HG02678 (cell line): ENCODE results near the gene SCAANT1.
A peak's percentile ranks its signal among the peaks of the same experiment; 100 is the strongest.

Source experiments
- ATAC-seq: cut with Tn5 transposase; IDR thresholded peaks from one replicate; pipeline ENCODE4 v1.9.1; 2021; ENCODE audit warnings: mild to moderate bottlenecking, moderate library complexity; ENCODE audit not compliant: unreplicated experiment

Gene SCAANT1

GRCh38 chr3:63934041-63934866 is 22.1 kb upstream of the SCAANT1 start:
- no peak for ATAC-seq

GRCh38 chr3:63933459-63933858 is 21.3 kb upstream of the SCAANT1 start:
- ATAC-seq, result peak; percentile 49

DNA sequence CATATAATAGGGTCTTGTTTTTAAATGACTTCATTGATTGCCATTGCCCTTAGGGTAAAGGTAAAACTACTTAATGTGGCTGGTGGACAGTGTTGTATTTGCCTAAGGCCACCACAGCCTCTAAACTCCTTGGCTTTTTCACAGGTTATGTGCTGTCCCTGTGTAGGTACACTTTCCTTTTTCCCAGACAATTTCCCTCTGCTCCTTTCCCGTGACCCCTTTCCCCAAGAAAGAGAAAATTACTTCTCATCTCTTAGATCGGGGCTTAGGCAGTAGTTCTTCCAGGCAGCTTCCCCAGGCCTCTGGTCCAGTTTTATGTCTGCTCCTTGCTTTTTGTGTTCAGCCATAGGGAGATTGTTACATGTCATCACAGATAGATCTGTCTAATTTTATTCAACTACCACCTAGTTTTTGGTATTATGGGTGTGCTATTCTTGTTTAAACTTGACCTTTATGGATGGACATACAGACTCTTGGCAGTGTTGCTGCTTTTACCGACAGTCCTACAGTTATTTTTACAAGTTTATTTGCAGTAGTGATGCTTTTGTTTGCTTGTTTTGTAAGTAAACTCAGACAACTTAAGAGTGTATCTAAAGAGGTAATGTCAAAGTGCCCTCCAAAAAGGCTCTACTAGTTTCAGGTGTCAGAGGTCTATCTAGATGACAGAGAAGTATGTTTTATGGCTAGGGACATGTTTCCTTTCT is 20.5 kb upstream of the SCAANT1 start:
- ATAC-seq, result no peak

- ATAC-seq, result no peak
Observed at GRCh38 chr3:63931290-63931689, 19.1 kb upstream of the SCAANT1 start.

DNA sequence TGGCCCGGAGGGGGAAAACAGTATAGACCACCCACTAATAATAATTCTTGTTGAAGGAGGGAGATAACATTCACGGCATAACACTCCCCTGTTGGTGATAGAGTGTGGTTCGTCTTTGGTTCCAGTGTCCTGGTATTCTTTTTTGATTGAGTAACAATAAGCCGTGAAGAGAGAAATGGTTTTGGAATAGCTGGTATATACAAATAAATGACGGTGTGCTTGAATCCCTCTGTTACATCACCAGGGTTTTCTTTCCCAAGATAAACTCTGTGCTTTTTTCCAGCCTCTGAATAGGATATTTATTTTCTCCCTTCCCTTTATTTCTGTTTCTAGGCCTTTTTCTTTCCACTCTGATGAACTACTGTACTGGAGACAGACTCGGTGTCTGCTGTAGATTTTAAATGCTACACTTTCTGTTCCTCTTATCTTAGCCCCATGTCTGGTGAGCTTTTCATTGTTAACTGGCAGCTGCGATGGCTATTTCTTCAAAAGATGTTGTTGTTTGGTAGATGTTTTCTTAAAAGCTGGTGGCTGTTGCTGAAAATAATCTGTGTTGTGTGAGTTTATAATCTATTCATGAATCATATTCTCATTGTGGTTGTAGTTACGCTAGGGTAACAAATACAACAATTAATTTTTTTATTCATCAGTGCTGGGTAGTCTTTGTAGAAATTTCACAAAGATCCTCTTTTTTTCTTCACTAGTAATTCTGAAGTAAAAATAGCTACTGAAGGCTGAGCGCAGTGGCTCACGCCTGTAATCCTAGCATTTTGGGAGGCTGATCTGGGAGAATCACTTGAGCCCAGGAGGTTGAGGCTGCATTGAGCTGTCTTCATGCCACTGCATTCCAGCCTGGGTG is 15.5 kb upstream of the SCAANT1 start:
- ATAC-seq, result peak; percentile 84

DNA sequence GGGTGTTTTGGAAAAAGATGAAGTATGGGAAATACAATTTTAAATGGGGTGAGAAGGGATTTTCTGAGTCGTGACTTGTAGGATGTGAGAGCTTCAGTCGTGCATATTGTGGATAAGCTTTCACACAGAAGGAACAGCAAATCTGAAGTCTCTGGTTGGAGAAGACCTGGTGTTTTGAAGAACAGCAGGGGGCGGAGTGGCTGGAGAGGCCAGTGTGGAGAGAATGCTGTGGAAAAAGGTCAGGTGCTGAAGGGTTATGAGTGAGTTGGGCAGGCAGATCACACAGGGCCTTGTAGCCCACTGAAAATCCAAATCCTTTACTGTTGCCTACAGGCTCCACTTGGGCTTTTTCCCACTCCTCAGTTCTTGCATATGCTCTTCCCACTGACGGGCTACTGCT is 14.1 kb upstream of the SCAANT1 start:
- no peak for ATAC-seq

- no peak for ATAC-seq
Observed at GRCh38 chr3:63922491-63923199, 10.5 kb upstream of the SCAANT1 start.

GRCh38 chr3:63921741-63922482 is 9.7 kb upstream of the SCAANT1 start:
- ATAC-seq, result peak; percentile 84

- ATAC-seq, result no peak
Observed at GRCh38 chr3:63920001-63920400, 7.8 kb upstream of the SCAANT1 start.

GRCh38 chr3:63918321-63918720 is 6.1 kb upstream of the SCAANT1 start:
- ATAC-seq, result no peak

DNA sequence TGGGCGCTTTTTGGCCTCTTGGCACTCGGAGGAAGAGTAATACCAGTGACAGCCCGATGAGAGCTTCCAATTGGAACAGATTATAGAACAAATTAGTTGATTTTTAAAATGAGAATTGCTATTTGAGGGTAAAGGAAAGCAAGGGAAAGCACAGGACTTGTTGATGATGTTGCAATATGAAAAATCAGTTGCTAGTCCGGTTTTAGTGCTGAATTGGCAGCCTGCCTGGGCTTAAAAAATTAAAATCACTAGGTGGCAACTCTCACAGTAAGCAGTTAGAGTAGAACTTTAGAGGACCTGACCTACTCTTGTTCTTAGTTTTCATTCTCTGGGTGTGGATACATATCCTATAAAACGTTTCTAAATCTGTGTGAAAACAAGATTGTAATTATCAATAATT is 2.1 kb upstream of the SCAANT1 start:
- no peak for ATAC-seq

GRCh38 chr3:63912768-63913588 is 795 bp upstream of the SCAANT1 start:
- ATAC-seq, result peak; percentile 20

- no peak for ATAC-seq
Observed at GRCh38 chr3:63911509-63911872, 692 bp downstream of the SCAANT1 start.

- no peak for ATAC-seq
Observed at GRCh38 chr3:63910891-63911290, 1.3 kb downstream of the SCAANT1 start.

DNA sequence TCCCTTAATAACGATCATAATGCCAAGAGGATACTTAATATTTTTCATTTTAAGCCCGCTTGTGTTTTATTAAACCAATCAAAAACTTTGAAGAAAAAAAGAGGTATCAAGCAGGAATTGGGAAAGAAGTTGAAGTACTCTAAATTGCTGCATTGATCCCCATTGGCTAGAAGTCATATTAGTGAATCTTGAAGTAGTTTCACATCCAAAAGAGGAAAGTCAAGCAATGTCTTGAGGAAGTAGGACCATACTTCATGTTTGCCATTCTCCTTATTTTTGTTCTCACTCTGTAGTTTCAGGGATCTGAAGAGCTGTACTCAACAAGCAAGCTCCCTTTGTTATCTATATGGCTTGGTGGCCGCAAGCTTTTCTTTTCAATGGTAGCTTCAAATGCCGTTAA is 2.2 kb downstream of the SCAANT1 start:
- ATAC-seq, result no peak

DNA sequence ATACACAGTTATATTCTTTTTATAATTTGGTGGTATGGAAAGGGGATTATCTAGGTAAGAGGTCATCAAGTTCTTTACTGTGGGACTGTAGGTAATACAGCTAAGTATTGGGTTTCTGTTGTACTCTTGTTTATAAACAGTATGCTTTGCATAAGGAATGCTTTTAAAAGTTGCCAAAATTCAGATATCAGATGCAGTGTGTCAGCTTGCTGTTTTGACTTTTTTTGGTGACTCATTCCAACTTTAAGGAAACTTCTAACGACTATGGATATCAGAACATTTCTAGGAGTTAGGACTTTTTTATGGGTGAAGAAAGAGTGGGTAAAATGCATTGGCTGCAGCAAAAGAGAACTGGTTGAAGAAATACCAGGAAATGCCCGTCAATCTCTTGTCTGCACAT is 2.8 kb downstream of the SCAANT1 start:
- no peak for ATAC-seq

DNA sequence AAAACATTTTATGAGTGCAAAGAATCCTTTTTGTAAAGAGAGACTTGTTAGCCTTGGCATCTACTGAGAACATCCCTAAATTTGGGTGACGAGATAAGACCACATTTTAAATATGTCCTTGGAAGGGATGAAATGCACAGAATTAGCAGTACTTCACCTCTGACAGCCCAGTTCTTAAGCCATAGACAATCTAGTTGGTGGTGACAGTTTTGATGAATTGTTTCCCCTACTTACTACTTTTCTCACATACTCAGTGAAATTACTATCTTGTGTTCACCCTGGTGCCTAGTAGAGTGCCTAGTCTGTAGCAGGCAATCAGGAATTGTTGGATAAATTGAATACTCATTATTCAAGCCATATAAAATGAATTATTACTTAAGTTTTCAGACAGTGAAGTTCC is 3.4 kb downstream of the SCAANT1 start:
- no peak for ATAC-seq

- ATAC-seq, result no peak
Observed at GRCh38 chr3:63908081-63908736, 4.0 kb downstream of the SCAANT1 start.
